Smooth muscle cell (in vitro differentiated cells): ENCODE results near the gene MACROH2A1. TPM values are rescaled to one million over a fixed set of nuclear protein-coding genes. Genes with fewer than 3 reads are reported as not detected.

Source experiments
- DNase-seq: peaks from one replicate; lab custom pipeline; 2025; ENCODE audit not compliant: unreplicated experiment; lab: John Stamatoyannopoulos, UW
- H2AFZ ChIP-seq: fragments of 200-600 bp; sonication (generic); 2 replicates; pipeline ENCODE4 v1.6.0; 2016; ENCODE audit warnings: antibody characterized with exemption, low read depth, mild to moderate bottlenecking
- H3F3A ChIP-seq: fragments of 200-600 bp; sonication (generic); 2 replicates; pipeline ENCODE4 v1.6.0; 2017; ENCODE audit warnings: antibody characterized with exemption, low read depth
- H3K27ac ChIP-seq: fragments of 200-600 bp; sonication (generic); 2 replicates; pipeline ENCODE4 v1.5.1; 2016; ENCODE audit warnings: low read depth, mild to moderate bottlenecking
- H3K27me3 ChIP-seq: fragments of 200-600 bp; sonication (generic); 2 replicates; pipeline ENCODE4 v1.6.1; 2016; ENCODE audit warnings: low read depth, mild to moderate bottlenecking
- H3K36me3 ChIP-seq: fragments of 200-600 bp; sonication (generic); 2 replicates; pipeline ENCODE4 v1.5.1; 2016; ENCODE audit warnings: low read depth
- H3K4me1 ChIP-seq: fragments of 200-600 bp; sonication (generic); 2 replicates; pipeline ENCODE4 v1.5.1; 2016; ENCODE audit warnings: low read depth
- H3K4me2 ChIP-seq: fragments of 200-600 bp; sonication (generic); 2 replicates; pipeline ENCODE4 v1.6.0; 2016; ENCODE audit warnings: mild to moderate bottlenecking
- H3K4me3 ChIP-seq: fragments of 200-600 bp; sonication (generic); 2 replicates; pipeline ENCODE4 v1.5.1; 2016; ENCODE audit warnings: mild to moderate bottlenecking
- H3K79me2 ChIP-seq: fragments of 200-600 bp; sonication (generic); 2 replicates; pipeline ENCODE4 v1.6.0; 2016; ENCODE audit warnings: low read depth, mild to moderate bottlenecking
- H3K9ac ChIP-seq: fragments of 200-600 bp; sonication (generic); 2 replicates; pipeline ENCODE4 v1.6.0; 2016; ENCODE audit warnings: low read depth
- H3K9me3 ChIP-seq: fragments of 200-600 bp; sonication (generic); replicated peaks from 2 replicates; pipeline ENCODE4 v1.5.1; 2016; ENCODE audit warnings: low read depth
- H4K20me1 ChIP-seq: fragments of 200-600 bp; sonication (generic); 2 replicates; pipeline ENCODE4 v1.6.0; 2016; ENCODE audit warnings: low read depth
- CTCF ChIP-seq: fragments of 200-600 bp; sonication (generic); IDR thresholded peaks from 2 replicates; pipeline ENCODE4 v1.5.1; 2017; ENCODE audit warnings: borderline replicate concordance, mild to moderate bottlenecking, antibody characterized with exemption; ENCODE audit not compliant: insufficient read depth, poor library complexity, severe bottlenecking
- WGBS: methylation state at CpG from one replicate; pipeline ENCODE4 v1.1.7; 2016; ENCODE audit warnings: low lambda C conversion rate; 5-methylcytosine and 5-hydroxymethylcytosine counted together
- polyA plus RNA-seq: library from polyadenylated mRNA; unstranded; fragments of >200 nt; fragmentation: Nextera tagmentation; extraction: Ambion mirVana; gene quantifications from 2 replicates; pipeline ENCODE4 v1.2.1, GENCODE V29; 2016
- total RNA-seq: library from RNA; depleted of rRNA; stranded (reverse); fragments of >200 nt; gene quantifications from 2 replicates; pipeline ENCODE4 v1.2.3, GENCODE V29; 2014

The MACROH2A1 gene
- total and polyA plus RNA-seq, 2 experiments from 2014 or later, result 309 to 371 TPM

GRCh38 chr5:135310328-135310989, 88.6 kb downstream of the MACROH2A1 start:
- H3K4me1 ChIP-seq, result peaks cover 15% of the 10 kb centered on the region
- H3F3A ChIP-seq, result no peaks in the 10 kb centered on the region
- no peaks in the 10 kb centered on the region for H3K9me3 ChIP-seq
- H3K4me3 ChIP-seq, result no peak overlapping the region
- no peaks in the 10 kb centered on the region for H4K20me1 ChIP-seq
- peak overlapping the region; percentile 87 for H3K27ac ChIP-seq
- H3K9ac ChIP-seq, result no peak overlapping the region
- DNase-seq, result no peak
- H3K36me3 ChIP-seq, result no peaks in the 10 kb centered on the region
- no peak overlapping the region for H2AFZ ChIP-seq
- WGBS, result 77% methylated on average over 5 of the region's 5 CpGs
- no peaks in the 10 kb centered on the region for H3K79me2 ChIP-seq
- H3K27me3 ChIP-seq, result no peaks in the 10 kb centered on the region
- peak overlapping the region; percentile 68 for H3K4me2 ChIP-seq
- no peak for TF ChIP-seq CTCF

GRCh38 chr5:135309391-135310327, 89.4 kb downstream of the MACROH2A1 start:
- Histone ChIP-seq H3F3A (no peaks in the 10 kb centered on the region), H2AFZ (no peak overlapping the region), H3K79me2 (no peaks in the 10 kb centered on the region), H3K27me3 (no peaks in the 10 kb centered on the region), H3K27ac (peak overlapping the region; percentile 87), H3K9me3 (no peaks in the 10 kb centered on the region), H3K4me2 (peak overlapping the region; percentile 68), H3K4me1 (peaks cover 15% of the 10 kb centered on the region), H4K20me1 (no peaks in the 10 kb centered on the region), H3K4me3 (no peak overlapping the region), H3K36me3 (no peaks in the 10 kb centered on the region), H3K9ac (peak overlapping the region; percentile 45)
- TF ChIP-seq CTCF, result no peak
- WGBS, result 73% methylated on average over 7 of the region's 7 CpGs
- no peak for DNase-seq

- H3K9ac ChIP-seq, result no peak overlapping the region
- H4K20me1 ChIP-seq, result no peaks in the 10 kb centered on the region
- no peak for TF ChIP-seq CTCF
- H3F3A ChIP-seq, result no peaks in the 10 kb centered on the region
- H3K27ac ChIP-seq, result peak overlapping the region; percentile 87
- no peak overlapping the region for H3K4me3 ChIP-seq
- 20% methylated on average over 5 of the region's 5 CpGs for WGBS
- no peak overlapping the region for H2AFZ ChIP-seq
- no peaks in the 10 kb centered on the region for H3K36me3 ChIP-seq
- peaks cover 15% of the 10 kb centered on the region for H3K4me1 ChIP-seq
- H3K79me2 ChIP-seq, result no peaks in the 10 kb centered on the region
- H3K9me3 ChIP-seq, result no peaks in the 10 kb centered on the region
- DNase-seq, result no peak
- H3K27me3 ChIP-seq, result no peaks in the 10 kb centered on the region
- peak overlapping the region; percentile 68 for H3K4me2 ChIP-seq
Measured at GRCh38 chr5:135308752-135309151, 90.3 kb downstream of the MACROH2A1 start.
